ENCODE data around the gene LIMS3. TPM values are rescaled to one million over a fixed set of nuclear protein-coding genes. Genes with fewer than 3 reads are reported as not detected.

LIMS3 gene
- total RNA-seq, 2 experiments from 2014 or later, result 0.74 to 0.77 TPM

Other genes starting within 250 kb of the LIMS3 start
- gene RGPD5, start 104.4 kb upstream of the LIMS3 start, total RNA-seq, result 10 to 100 TPM; 31.1 to 35.4 TPM
- gene MALL, start 217.1 kb downstream of the LIMS3 start, total RNA-seq, result not detected

All from activated CD8-positive, alpha-beta T cell treated with anti-CD3 and anti-CD28 coated beads for 36 hours (primary cell).